Gastrocnemius medialis (tissue), 4 donors: ENCODE data around the gene RNF182.

Source experiments
- CTCF ChIP-seq, 5 experiments: fragments of 450-650 bp in 3 of 5; fragments of 200-600 bp in 2 of 5; sonication (generic) in 2 of 5; IDR thresholded peaks in 4 of 5; conservative IDR thresholded peaks in 1 of 5; 1 replicate in 4 of 5; 2 replicates in 1 of 5; pipeline ENCODE4 v1.5.1; 2016 to 2019; ENCODE audit warnings: antibody characterized with exemption in 5 of 5, mild to moderate bottlenecking in 3 of 5, moderate library complexity in 3 of 5
- POLR2A ChIP-seq, 2 donors: fragments of 450-650 bp; IDR thresholded peaks; one replicate each; pipeline ENCODE4 v1.6.1; 2017; ENCODE audit warnings: antibody characterized with exemption in 2 of 2, mild to moderate bottlenecking in 2 of 2, moderate library complexity in 2 of 2

GRCh38 chr6:14025160-14025559, 100.4 kb downstream of the RNF182 start:
- TF ChIP-seq CTCF (IDR thresholded peaks at IDR 0.05 in 4 of 5, conservative IDR thresholded peaks at IDR 0.05 in 1 of 5) = no peak
- no peak for TF ChIP-seq POLR2A (IDR thresholded peaks at IDR 0.05)
